ENCODE data around the gene LMTK3.

GRCh38 chr19:48530066-48530720 is 18.6 kb upstream of the LMTK3 start:
- TF ChIP-seq EZH2 (IDR thresholded peaks at IDR 0.05; ENCODE audit: borderline replicate concordance, insufficient read depth, low read length, poor library complexity, severe bottlenecking) = no peak
- no peak for TF ChIP-seq SMC3 (conservative IDR thresholded peaks at IDR 0.05; ENCODE audit: poor library complexity)
- TF ChIP-seq CTCF (IDR thresholded peaks at IDR 0.05; ENCODE audit: poor library complexity, severe bottlenecking) = no peak
